ENCODE data around the gene TSR3.

DNA sequence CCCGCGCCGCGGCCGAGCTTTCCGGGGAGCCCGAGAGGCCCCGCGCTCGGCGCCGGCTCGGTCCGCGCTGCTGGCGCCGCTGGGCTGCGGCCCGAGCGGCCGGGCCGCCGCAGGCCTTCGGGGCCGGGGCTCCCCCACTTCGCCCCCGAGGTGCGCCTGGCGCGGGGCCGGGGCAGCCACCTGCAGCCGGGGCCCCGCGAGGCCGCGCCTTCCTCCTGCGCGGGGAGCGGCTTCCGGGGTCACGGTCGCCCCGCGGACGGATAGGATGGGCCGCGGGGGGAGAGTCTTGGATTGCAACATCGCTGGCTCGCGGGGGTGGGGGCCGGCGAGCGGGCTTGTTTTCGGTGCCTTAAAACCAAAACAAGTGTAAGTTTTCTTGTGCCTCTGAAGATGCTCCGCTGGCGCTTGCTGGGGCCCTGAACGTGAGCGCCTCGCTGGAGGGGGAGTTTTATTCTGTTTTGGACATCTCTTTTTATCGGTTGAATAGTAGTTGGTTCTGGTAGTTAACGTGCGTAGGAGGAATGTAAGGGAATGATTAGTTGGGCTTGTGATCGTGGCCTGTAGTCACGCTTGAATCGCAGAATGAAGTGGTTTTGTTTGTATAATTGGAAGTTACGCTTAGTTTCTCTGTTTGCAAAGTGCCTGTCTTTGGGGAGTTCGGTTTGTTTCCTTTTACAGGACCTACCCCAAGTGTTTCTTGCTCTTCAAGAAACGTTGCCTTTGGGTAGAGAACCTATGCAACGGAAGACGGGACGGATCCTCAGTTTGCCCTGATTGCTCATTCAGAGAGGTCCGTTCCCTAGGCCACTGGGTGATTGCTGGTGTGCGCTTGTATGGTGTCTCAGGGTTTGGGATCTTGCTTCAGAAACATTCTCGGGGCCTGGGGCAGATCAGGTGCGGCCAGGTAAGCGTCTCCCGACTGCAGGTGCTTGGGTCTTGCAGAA is 41.5 kb downstream of the TSR3 start:
- TF ChIP-seq, protein P1, sequence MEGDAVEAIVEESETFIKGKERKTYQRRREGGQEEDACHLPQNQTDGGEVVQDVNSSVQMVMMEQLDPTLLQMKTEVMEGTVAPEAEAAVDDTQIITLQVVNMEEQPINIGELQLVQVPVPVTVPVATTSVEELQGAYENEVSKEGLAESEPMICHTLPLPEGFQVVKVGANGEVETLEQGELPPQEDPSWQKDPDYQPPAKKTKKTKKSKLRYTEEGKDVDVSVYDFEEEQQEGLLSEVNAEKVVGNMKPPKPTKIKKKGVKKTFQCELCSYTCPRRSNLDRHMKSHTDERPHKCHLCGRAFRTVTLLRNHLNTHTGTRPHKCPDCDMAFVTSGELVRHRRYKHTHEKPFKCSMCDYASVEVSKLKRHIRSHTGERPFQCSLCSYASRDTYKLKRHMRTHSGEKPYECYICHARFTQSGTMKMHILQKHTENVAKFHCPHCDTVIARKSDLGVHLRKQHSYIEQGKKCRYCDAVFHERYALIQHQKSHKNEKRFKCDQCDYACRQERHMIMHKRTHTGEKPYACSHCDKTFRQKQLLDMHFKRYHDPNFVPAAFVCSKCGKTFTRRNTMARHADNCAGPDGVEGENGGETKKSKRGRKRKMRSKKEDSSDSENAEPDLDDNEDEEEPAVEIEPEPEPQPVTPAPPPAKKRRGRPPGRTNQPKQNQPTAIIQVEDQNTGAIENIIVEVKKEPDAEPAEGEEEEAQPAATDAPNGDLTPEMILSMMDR (IDR thresholded peaks at IDR 0.05; ENCODE audit: low read length) = no peak
- TF ChIP-seq EZH2phosphoT487 (IDR thresholded peaks at IDR 0.05; ENCODE audit: low read length) (no peak), EZH2 (optimal IDR thresholded peaks at IDR 0.05; ENCODE audit: low read depth, low read length) (no peak)
